Urothelium cell line (cell line): ENCODE data around the gene SHB.

Experiments used
- DNase-seq: peaks from one replicate; pipeline ENCODE4 v3.0.0; 2011; ENCODE audit warnings: low spot score, mixed read lengths
- FAIRE-seq: peaks from 2 replicates; lab custom pipeline; 2011; peaks lifted over from hg19 to GRCh38; lab: Jason Lieb, UNC

SHB gene

GRCh38 chr9:38088006-38088925, 19.2 kb upstream of the SHB start:
- FAIRE-seq = no peak
- peak; percentile 78 for DNase-seq

- no peak for FAIRE-seq
- DNase-seq = no peak
Measured at GRCh38 chr9:38086496-38086895, 17.5 kb upstream of the SHB start.

- FAIRE-seq (no peak), DNase-seq (no peak)
Measured at GRCh38 chr9:38085308-38085707, 16.3 kb upstream of the SHB start.

GRCh38 chr9:38084556-38084880, 15.5 kb upstream of the SHB start:
- DNase-seq (no peak), FAIRE-seq (no peak)

- DNase-seq (peak; percentile 48), FAIRE-seq (no peak)
Measured at GRCh38 chr9:38083858-38084555, 15.0 kb upstream of the SHB start.

GRCh38 chr9:38082446-38083287, 13.6 kb upstream of the SHB start:
- FAIRE-seq = no peak
- no peak for DNase-seq

GRCh38 chr9:38081356-38082108, 12.5 kb upstream of the SHB start:
- DNase-seq = peak; percentile 10
- no peak for FAIRE-seq

- peak; percentile 24 for DNase-seq
- no peak for FAIRE-seq
Measured at GRCh38 chr9:38079461-38080031, 10.5 kb upstream of the SHB start.

GRCh38 chr9:38075272-38075671, 6.2 kb upstream of the SHB start:
- FAIRE-seq (no peak), DNase-seq (no peak)

- FAIRE-seq (no peak), DNase-seq (no peak)
Measured at GRCh38 chr9:38074441-38074961, 5.5 kb upstream of the SHB start.

GRCh38 chr9:38073882-38074281, 4.9 kb upstream of the SHB start:
- DNase-seq = no peak

GRCh38 chr9:38071470-38072134, 2.6 kb upstream of the SHB start:
- no peak for DNase-seq
- no peak for FAIRE-seq

More at GRCh38 chr9:38073882-38074281, 4.9 kb upstream of the SHB start:
- FAIRE-seq = no peak

GRCh38 chr9:38067859-38068681, 957 bp downstream of the SHB start:
- FAIRE-seq (no peak), DNase-seq (no peak)

GRCh38 chr9:38066914-38067858, 1.8 kb downstream of the SHB start:
- FAIRE-seq (no peak), DNase-seq (no peak)

GRCh38 chr9:38066197-38066913, 2.7 kb downstream of the SHB start:
- DNase-seq (no peak), FAIRE-seq (no peak)

- no peak for FAIRE-seq
Measured at GRCh38 chr9:38065369-38066075, 3.5 kb downstream of the SHB start.

More at GRCh38 chr9:38065369-38066075, 3.5 kb downstream of the SHB start:
- no peak for DNase-seq
